ENCODE measurements around the gene GHR.

GHR gene

GRCh38 chr5:42640835-42641234, 217.6 kb downstream of the GHR start:
- TF ChIP-seq CTCF (conservative IDR thresholded peaks at IDR 0.05): no peak
- no peak overlapping the region for H3K27ac ChIP-seq

DNA sequence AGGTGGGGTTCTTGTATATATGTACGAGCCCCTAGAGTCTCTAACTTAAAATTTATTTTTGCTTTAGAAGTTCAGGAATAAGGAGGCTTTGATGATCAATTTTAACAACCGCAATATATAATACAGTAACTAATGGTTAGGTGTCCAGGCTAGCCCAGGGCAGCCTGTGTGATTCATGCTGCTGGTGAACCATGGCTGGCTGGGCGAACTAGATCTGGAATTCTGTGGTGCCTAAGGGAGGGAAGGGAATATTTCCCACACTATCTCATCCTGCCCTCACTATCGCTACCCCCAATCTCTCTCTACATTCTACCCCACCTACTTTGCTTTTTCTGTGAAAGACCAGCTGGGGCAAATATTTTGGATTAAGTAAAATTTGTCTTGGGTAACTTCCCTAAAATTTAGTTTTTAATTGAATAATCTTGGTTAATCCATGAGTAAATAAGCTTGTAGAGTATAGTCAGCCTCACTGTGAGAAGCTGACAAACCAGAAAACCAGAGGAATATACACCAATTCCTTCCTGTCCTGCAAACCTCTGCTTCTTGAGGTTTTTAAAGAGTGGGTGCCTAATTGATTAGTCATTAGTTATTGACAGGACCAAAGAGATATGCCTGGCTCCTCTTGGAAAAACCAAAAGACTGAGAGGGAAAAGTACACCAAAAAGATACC, 218.2 kb downstream of the GHR start:
- TF ChIP-seq CTCF (conservative IDR thresholded peaks at IDR 0.05): no peak

DNA sequence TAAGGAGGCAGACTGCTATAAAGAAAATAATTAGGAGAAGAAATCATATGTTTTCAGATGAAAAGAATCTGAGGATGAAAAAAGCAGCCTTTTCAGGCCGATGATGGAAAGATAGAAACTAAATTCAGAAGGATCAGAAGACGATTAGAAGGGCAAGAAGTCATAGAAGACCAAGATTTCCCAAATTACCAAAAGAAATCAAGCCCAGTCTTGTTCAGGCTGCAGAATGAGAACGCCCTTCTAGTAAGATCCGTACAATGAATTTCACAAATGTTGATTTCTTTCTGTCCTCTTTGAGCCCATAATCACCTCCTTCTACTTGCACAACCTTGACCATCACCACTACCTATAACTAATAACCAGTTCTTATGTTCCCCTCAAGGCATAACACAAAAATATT, 218.8 kb downstream of the GHR start:
- TF ChIP-seq CTCF (conservative IDR thresholded peaks at IDR 0.05): no peak
- H3K27ac ChIP-seq: no peak overlapping the region

More for the DNA sequence above, 218.2 kb downstream of the GHR start:
- no peak overlapping the region for H3K27ac ChIP-seq

GRCh38 chr5:42643360-42643759, 220.1 kb downstream of the GHR start:
- no peak for TF ChIP-seq CTCF (conservative IDR thresholded peaks at IDR 0.05)

GRCh38 chr5:42645138-42645537, 221.9 kb downstream of the GHR start:
- no peak for TF ChIP-seq CTCF (conservative IDR thresholded peaks at IDR 0.05)
- no peak overlapping the region for H3K27ac ChIP-seq

More at GRCh38 chr5:42643360-42643759, 220.1 kb downstream of the GHR start:
- H3K27ac ChIP-seq: no peak overlapping the region

DNA sequence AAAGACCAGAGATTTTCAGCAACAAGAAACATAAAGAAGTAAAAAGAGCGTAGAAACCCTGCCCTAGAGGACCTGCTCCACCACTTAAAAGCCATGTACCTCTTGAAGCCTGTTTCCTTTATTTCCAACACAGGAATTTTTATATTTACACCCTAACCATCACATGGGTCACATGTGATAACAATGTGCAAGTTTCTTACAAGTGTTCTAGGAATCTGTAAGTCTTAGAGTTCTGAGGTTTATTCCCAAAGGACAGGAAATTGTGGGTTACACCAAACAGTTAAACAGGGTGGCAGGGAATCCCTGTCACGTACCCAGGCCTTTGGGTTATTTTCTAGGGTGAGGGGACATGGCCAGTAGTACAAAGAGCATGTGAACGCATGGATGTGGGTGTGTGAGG, 224.8 kb downstream of the GHR start:
- TF ChIP-seq CTCF (conservative IDR thresholded peaks at IDR 0.05): no peak

DNA sequence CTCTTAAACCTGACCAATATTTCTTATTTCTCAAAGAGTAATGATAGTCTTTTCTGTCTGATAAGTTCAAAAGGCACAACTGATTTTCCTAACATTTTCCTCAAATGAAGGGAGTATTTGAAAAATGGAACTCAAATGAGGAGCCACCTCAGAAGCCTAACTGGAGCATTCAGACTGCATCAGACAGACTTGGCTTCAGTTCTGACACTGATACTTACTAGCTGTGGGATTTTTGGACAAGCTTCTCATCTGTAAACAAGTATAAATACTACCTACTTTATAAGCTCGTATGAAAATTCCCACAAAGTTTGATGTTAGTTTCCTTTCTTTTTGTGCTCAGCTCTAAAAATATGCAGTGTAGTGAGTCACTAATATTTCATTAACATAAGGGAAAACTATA, 225.7 kb downstream of the GHR start:
- no peak overlapping the region for H3K27ac ChIP-seq
- no peak for TF ChIP-seq CTCF (conservative IDR thresholded peaks at IDR 0.05)

More for the DNA sequence above, 224.8 kb downstream of the GHR start:
- no peak overlapping the region for H3K27ac ChIP-seq
